Lower leg skin (tissue), 4 donors: ENCODE measurements around the gene MGLL. TPM values are rescaled to one million over a fixed set of nuclear protein-coding genes. Genes with fewer than 3 reads are reported as not detected.

Experiments used
- DNase-seq, 2 donors: peaks; one replicate each; pipeline ENCODE4 v3.0.0-alpha.2; 2019; ENCODE audit warnings: low spot score in 2 of 2
- H3K4me3 ChIP-seq: fragments of 200-600 bp; sonication (generic); 2 replicates; pipeline ENCODE4 v1.5.1; 2017; ENCODE audit warnings: mild to moderate bottlenecking, low read depth; ENCODE audit not compliant: poor library complexity, severe bottlenecking
- POLR2A ChIP-seq, 2 donors: fragments of 450-650 bp; IDR thresholded peaks; one replicate each; pipeline ENCODE4 v1.6.1; 2016 to 2017; ENCODE audit warnings: antibody characterized with exemption in 2 of 2, mild to moderate bottlenecking in 1 of 2, moderate library complexity in 1 of 2
- WGBS, 2 donors: methylation state at CpG; one replicate each; pipeline ENCODE4 v1.1.5; 2018; 5-methylcytosine and 5-hydroxymethylcytosine counted together
- intact Hi-C: fragments of 100-400 bp; cut with DNase I; formaldehyde crosslinking; loops from one replicate; pipeline ENCODE4 v1.15.0; 2023; ENCODE audit warnings: low total_unique reads
- total RNA-seq, 4 donors: library from RNA; depleted of rRNA; stranded (reverse); fragments of >200 nt; gene quantifications; one replicate each; pipeline ENCODE4 v1.1.0, GENCODE V29; 2016
- TF ChIP-seq, protein P1 (sequence below), 3 donors: fragments of 450-650 bp; IDR thresholded peaks; one replicate each; pipeline ENCODE4 v1.5.1; 2016; ENCODE audit warnings: antibody characterized with exemption in 3 of 3, mild to moderate bottlenecking in 3 of 3, moderate library complexity in 2 of 3

MGLL gene
- total RNA-seq, 4 donors from 2014 or later = 44.0 to 57.4 (median 48.0) TPM

DNA sequence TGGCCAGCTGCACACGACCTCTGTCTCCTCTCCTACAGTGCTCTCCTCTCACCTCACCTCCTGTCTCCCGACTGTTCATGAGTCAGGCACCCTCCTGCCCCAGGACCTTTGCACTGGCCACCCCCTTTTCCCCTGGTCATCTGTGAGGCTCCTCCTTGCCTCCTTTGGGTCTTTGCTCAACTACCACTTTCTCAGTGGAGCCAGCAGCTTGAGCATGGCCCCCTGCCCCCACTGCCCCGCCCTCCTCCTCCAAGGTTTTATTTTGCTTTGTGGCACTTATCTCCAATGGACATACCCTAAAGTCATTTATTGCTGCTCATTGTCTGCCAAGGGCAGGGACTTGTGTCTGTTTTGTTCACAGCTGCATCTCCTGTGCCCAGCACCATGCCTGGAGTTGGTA, 64.3 kb downstream of the MGLL start:
- DNase-seq = no peak
- intact Hi-C loops = no loop called here
- TF ChIP-seq POLR2A (IDR thresholded peaks at IDR 0.05) = no peak
- TF ChIP-seq, protein P1, sequence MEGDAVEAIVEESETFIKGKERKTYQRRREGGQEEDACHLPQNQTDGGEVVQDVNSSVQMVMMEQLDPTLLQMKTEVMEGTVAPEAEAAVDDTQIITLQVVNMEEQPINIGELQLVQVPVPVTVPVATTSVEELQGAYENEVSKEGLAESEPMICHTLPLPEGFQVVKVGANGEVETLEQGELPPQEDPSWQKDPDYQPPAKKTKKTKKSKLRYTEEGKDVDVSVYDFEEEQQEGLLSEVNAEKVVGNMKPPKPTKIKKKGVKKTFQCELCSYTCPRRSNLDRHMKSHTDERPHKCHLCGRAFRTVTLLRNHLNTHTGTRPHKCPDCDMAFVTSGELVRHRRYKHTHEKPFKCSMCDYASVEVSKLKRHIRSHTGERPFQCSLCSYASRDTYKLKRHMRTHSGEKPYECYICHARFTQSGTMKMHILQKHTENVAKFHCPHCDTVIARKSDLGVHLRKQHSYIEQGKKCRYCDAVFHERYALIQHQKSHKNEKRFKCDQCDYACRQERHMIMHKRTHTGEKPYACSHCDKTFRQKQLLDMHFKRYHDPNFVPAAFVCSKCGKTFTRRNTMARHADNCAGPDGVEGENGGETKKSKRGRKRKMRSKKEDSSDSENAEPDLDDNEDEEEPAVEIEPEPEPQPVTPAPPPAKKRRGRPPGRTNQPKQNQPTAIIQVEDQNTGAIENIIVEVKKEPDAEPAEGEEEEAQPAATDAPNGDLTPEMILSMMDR (IDR thresholded peaks at IDR 0.05) = no peak
- no peak overlapping the region for H3K4me3 ChIP-seq
- WGBS, 2 donors = 93 to 95% methylated on average over 3 of the region's 3 CpGs

- WGBS, 2 donors = 87 to 96% methylated on average over 12 of the region's 12 CpGs
- H3K4me3 ChIP-seq = no peak overlapping the region
- TF ChIP-seq, protein P1 (IDR thresholded peaks at IDR 0.05) = no peak
- no peak for TF ChIP-seq POLR2A (IDR thresholded peaks at IDR 0.05)
- intact Hi-C loops = no loop called here
- no peak for DNase-seq
Measured at GRCh38 chr3:127755305-127755681, 67.0 kb downstream of the MGLL start.

- no peak overlapping the region for H3K4me3 ChIP-seq
- DNase-seq = no peak
- WGBS, 2 donors = 82 to 84% methylated on average over 34 of the region's 34 CpGs
- intact Hi-C loops = no loop called here
- TF ChIP-seq, protein P1 (IDR thresholded peaks at IDR 0.05) = no peak
- TF ChIP-seq POLR2A (IDR thresholded peaks at IDR 0.05) = no peak
Measured at GRCh38 chr3:127754411-127755304, 67.7 kb downstream of the MGLL start.

- no peak for DNase-seq
- no peak for TF ChIP-seq POLR2A (IDR thresholded peaks at IDR 0.05)
- TF ChIP-seq, protein P1 (IDR thresholded peaks at IDR 0.05) = no peak
- intact Hi-C loops = no loop called here
- no peak overlapping the region for H3K4me3 ChIP-seq
- WGBS, 2 donors = 90 to 92% methylated on average over 8 of the region's 8 CpGs
Measured at GRCh38 chr3:127753898-127754410, 68.4 kb downstream of the MGLL start.

- TF ChIP-seq, protein P1 (IDR thresholded peaks at IDR 0.05) = no peak
- no peak for TF ChIP-seq POLR2A (IDR thresholded peaks at IDR 0.05)
- 94% methylated on average over 7 of the region's 7 CpGs for WGBS, 2 donors
- intact Hi-C loops = no loop called here
Measured at GRCh38 chr3:127753338-127753737, 69.0 kb downstream of the MGLL start.

More at GRCh38 chr3:127753338-127753737, 69.0 kb downstream of the MGLL start:
- no peak for DNase-seq
- no peak overlapping the region for H3K4me3 ChIP-seq
